Pancreas (tissue), 10 donors: Measurements from ENCODE around the gene MBD5. TPM values are rescaled to one million over a fixed set of nuclear protein-coding genes. Genes with fewer than 3 reads are reported as not detected.

Source experiments
- ATAC-seq, 4 donors: fragments of 200-7000 bp; cut with Tn5 transposase; one replicate each; pipeline versions ENCODE4 v1.8.0 to v1.9.1; 2020; ENCODE audit warnings: mild to moderate bottlenecking in 4 of 4, moderate library complexity in 4 of 4
- DNase-seq, 6 donors: peaks; one replicate each; pipeline ENCODE4 v3.0.0-alpha.2; 2020
- FAIRE-seq: peaks from 2 replicates; lab custom pipeline; 2012; peaks lifted over from hg19 to GRCh38; lab: Jason Lieb, UNC
- H3K27ac ChIP-seq, 4 donors: fragments of 200-600 bp; sonication (generic); 1 replicate in 3 of 4; 2 replicates in 1 of 4; pipeline versions ENCODE4 v1.5.0 to v1.8.0; 2020
- H3K27me3 ChIP-seq, 4 donors: fragments of 200-600 bp; one replicate each; pipeline ENCODE4 v1.8.0; 2021
- H3K36me3 ChIP-seq, 3 donors: fragments of 200-600 bp; sonication (generic) in 1 of 3; one replicate each; pipeline versions ENCODE4 v1.5.0 to v1.8.0; 2020 to 2021
- H3K4me1 ChIP-seq, 3 donors: fragments of 200-600 bp; one replicate each; pipeline ENCODE4 v1.8.0; 2021
- H3K4me3 ChIP-seq, 4 donors: fragments of 200-600 bp; sonication (generic) in 2 of 4; one replicate each; pipeline versions ENCODE4 v1.5.0 to v1.8.0; 2020 to 2021
- H3K9me3 ChIP-seq, 4 donors: fragments of 200-600 bp; one replicate each; pipeline ENCODE4 v1.8.0; 2021
- WGBS, 2 donors: extraction: QIAGEN DNeasy Blood & Tissue Kit; methylation state at CpG; one replicate each; pipeline ENCODE4 v1.1.7; 2013; 5-methylcytosine and 5-hydroxymethylcytosine counted together
- intact Hi-C, 3 donors: fragments of 100-400 bp; cut with DNase I; formaldehyde crosslinking; loops; one replicate each; pipeline versions ENCODE4 v1.11.1 to v1.14.2; 2022
- polyA plus RNA-seq, 2 donors: library from polyadenylated mRNA; stranded (reverse); fragments of 200-250 nt; gene quantifications; one replicate each; pipeline ENCODE4 v1.2.3, GENCODE V29; 2013
- total RNA-seq, 6 donors: library from RNA; stranded (reverse); fragmentation: NEBNext Ultra II Directional in 4 of 6; extraction: Animal tissue kit (Norgen Biotek cat#: 25700) in 4 of 6; gene quantifications; one replicate each; pipeline versions ENCODE4 v1.2.1 to v1.2.4, GENCODE V29; 2021 to 2023
- TF ChIP-seq, protein P1 (sequence below), 4 donors: fragments of 200-600 bp; sonication (generic) in 3 of 4; IDR thresholded peaks; one replicate each; pipeline versions ENCODE4 v1.5.0 to v1.8.0; 2021; ENCODE audit warnings: antibody characterized with exemption in 4 of 4
- donor health status: healthy with polysubstance abuse.
- donor health status: DM: no; HTN: no; CAD: no; lungs with moderate emphysema.
- donor health status: DM: no; HTN: no; CAD: no.
- donor health status: control.
- donor health status: control.
- donor health status: Bipolar disorder and iron deficiency.
- donor health status: DM: yes; HTN: yes; CAD: no.
- donor health status: DM: no; HTN: no; CAD: no.
- donor health status: DM: no; HTN: no; CAD: no.
- donor health status: DM: yes; HTN: yes; CAD: no.

MBD5 gene
- total and polyA plus RNA-seq, 8 donors = 4.5 to 27.4 (median 12.8) TPM

GRCh38 chr2:148044322-148044721, 23.4 kb downstream of the MBD5 start:
- H3K27me3 ChIP-seq = no peaks in the 10 kb centered on the region
- 98% methylated on average over 2 of the region's 2 CpGs for WGBS, 2 donors
- H3K4me1 ChIP-seq = no peaks in the 10 kb centered on the region
- DNase-seq (no peak), FAIRE-seq (no peak), ATAC-seq (no peak)
- H3K27ac ChIP-seq = no peak overlapping the region
- no peaks in the 10 kb centered on the region for H3K9me3 ChIP-seq
- no peaks in the 10 kb centered on the region for H3K36me3 ChIP-seq
- H3K4me3 ChIP-seq = no peak overlapping the region
- intact Hi-C loops = no loop called here
- TF ChIP-seq, protein P1, sequence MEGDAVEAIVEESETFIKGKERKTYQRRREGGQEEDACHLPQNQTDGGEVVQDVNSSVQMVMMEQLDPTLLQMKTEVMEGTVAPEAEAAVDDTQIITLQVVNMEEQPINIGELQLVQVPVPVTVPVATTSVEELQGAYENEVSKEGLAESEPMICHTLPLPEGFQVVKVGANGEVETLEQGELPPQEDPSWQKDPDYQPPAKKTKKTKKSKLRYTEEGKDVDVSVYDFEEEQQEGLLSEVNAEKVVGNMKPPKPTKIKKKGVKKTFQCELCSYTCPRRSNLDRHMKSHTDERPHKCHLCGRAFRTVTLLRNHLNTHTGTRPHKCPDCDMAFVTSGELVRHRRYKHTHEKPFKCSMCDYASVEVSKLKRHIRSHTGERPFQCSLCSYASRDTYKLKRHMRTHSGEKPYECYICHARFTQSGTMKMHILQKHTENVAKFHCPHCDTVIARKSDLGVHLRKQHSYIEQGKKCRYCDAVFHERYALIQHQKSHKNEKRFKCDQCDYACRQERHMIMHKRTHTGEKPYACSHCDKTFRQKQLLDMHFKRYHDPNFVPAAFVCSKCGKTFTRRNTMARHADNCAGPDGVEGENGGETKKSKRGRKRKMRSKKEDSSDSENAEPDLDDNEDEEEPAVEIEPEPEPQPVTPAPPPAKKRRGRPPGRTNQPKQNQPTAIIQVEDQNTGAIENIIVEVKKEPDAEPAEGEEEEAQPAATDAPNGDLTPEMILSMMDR (IDR thresholded peaks at IDR 0.05) = no peak

GRCh38 chr2:148046802-148047201, 25.9 kb downstream of the MBD5 start:
- Histone ChIP-seq H3K9me3 (no peaks in the 10 kb centered on the region), H3K36me3 (no peaks in the 10 kb centered on the region), H3K4me1 (no peaks in the 10 kb centered on the region), H3K4me3 (no peak overlapping the region), H3K27ac (no peak overlapping the region), H3K27me3 (no peaks in the 10 kb centered on the region)
- FAIRE-seq = no peak
- ATAC-seq = no peak
- TF ChIP-seq, protein P1 (IDR thresholded peaks at IDR 0.05) = no peak
- 95% methylated on average over 1 of the region's 1 CpG for WGBS, 2 donors
- intact Hi-C loops = no loop called here
- no peak for DNase-seq

- 95 to 97% methylated on average over 1 of the region's 1 CpG for WGBS, 2 donors
- ATAC-seq (no peak), FAIRE-seq (no peak), DNase-seq (no peak)
- TF ChIP-seq, protein P1 (IDR thresholded peaks at IDR 0.05) = no peak
- no peak overlapping the region for H3K27ac ChIP-seq
- H3K4me3 ChIP-seq = no peak overlapping the region
- no peaks in the 10 kb centered on the region for H3K9me3 ChIP-seq
- intact Hi-C loops = no loop called here
- no peaks in the 10 kb centered on the region for H3K27me3 ChIP-seq
- no peaks in the 10 kb centered on the region for H3K36me3 ChIP-seq
- no peaks in the 10 kb centered on the region for H3K4me1 ChIP-seq
Observed at GRCh38 chr2:148048475-148049221, 27.8 kb downstream of the MBD5 start.

DNA sequence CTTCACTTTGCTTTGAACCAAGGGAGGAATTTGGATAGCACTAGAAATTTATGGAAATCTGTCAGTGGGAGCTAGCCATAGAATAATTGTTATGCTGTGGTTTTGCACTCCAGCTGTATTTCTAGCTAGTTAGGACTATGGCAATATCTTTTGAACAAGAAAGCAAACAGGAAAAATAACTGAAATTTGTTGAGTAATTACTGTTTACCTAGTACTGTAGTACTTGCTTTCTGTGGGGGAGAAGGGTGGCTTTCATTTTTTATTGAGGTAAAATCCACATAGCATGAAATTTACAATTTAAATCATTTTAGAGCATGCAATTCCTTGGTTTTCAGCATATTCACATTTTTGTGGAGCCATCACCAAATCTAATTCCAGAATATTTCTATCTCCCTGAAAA, 28.4 kb downstream of the MBD5 start:
- TF ChIP-seq, protein P1 (IDR thresholded peaks at IDR 0.05) = no peak
- DNase-seq = no peak
- no peaks in the 10 kb centered on the region for H3K27me3 ChIP-seq
- no peak for FAIRE-seq
- no peak overlapping the region for H3K4me3 ChIP-seq
- H3K9me3 ChIP-seq = no peaks in the 10 kb centered on the region
- intact Hi-C loops = no loop called here
- H3K27ac ChIP-seq = no peak overlapping the region
- no peak for ATAC-seq
- no peaks in the 10 kb centered on the region for H3K4me1 ChIP-seq
- H3K36me3 ChIP-seq = no peaks in the 10 kb centered on the region

- H3K36me3 ChIP-seq = no peaks in the 10 kb centered on the region
- H3K27me3 ChIP-seq = no peaks in the 10 kb centered on the region
- TF ChIP-seq, protein P1 (IDR thresholded peaks at IDR 0.05) = no peak
- FAIRE-seq (no peak), ATAC-seq (no peak), DNase-seq (no peak)
- 98 to 99% methylated on average over 3 of the region's 3 CpGs for WGBS, 2 donors
- no peak overlapping the region for H3K4me3 ChIP-seq
- no peak overlapping the region for H3K27ac ChIP-seq
- intact Hi-C loops = no loop called here
- peaks cover 0 to 2% (median 0%) of the 10 kb centered on the region in 3 donors for H3K4me1 ChIP-seq
- no peaks in the 10 kb centered on the region for H3K9me3 ChIP-seq
Observed at GRCh38 chr2:148052687-148053086, 31.8 kb downstream of the MBD5 start.
